PC-9 (cell line): ENCODE results near the gene SGMS1. TPM values are rescaled to one million over a fixed set of nuclear protein-coding genes. Genes with fewer than 3 reads are reported as not detected.

ENCODE experiments used
- BruUV-seq: library from RNA; stranded (reverse); fragments of 400-500 nt; replicated peaks from 2 replicates; lab custom pipeline; 2021; lab: Mats Ljungman, UMichigan
- CTCF ChIA-PET: fragments of 300-600 bp; sonication (Branson Sonifier 250); formaldehyde crosslinking; loops from one replicate; lab custom pipeline; 2022; ENCODE audit warnings: antibody characterized with exemption; lab: Charles Lee
- POLR2A ChIA-PET: fragments of 300-600 bp; sonication (Branson Sonifier 250); formaldehyde crosslinking; loops from one replicate; lab custom pipeline; 2022; ENCODE audit warnings: antibody characterized with exemption; ENCODE audit not compliant: unreplicated experiment; lab: Charles Lee
- DNase-seq, 2 experiments: peaks; one replicate each; pipeline versions ENCODE4 v3.0.0 to v3.0.0-alpha.2; 2015 to 2022; ENCODE audit warnings: mixed read lengths in 1 of 2
- H2AFZ ChIP-seq: fragments of 200-600 bp; sonication (generic); 2 replicates; pipeline ENCODE4 v1.8.1; 2017; ENCODE audit warnings: antibody characterized with exemption
- H3F3A ChIP-seq: fragments of 200-600 bp; sonication (generic); 2 replicates; pipeline ENCODE4 v1.8.1; 2017; ENCODE audit warnings: antibody characterized with exemption, mild to moderate bottlenecking, low read depth; ENCODE audit not compliant: insufficient read depth
- H3K27ac ChIP-seq: fragments of 200-600 bp; sonication (generic); 2 replicates; pipeline ENCODE4 v1.6.1; 2016; ENCODE audit warnings: mixed run types
- H3K27me3 ChIP-seq: fragments of 200-600 bp; sonication (generic); 2 replicates; pipeline ENCODE4 v1.6.1; 2016; ENCODE audit warnings: low read depth, mixed run types; ENCODE audit not compliant: insufficient read depth
- H3K36me3 ChIP-seq: fragments of 200-600 bp; sonication (generic); 2 replicates; pipeline ENCODE4 v1.6.1; 2016; ENCODE audit warnings: low read depth, mixed run types
- H3K4me1 ChIP-seq: fragments of 200-600 bp; sonication (generic); replicated peaks from 2 replicates; pipeline ENCODE4 v1.6.1; 2016; ENCODE audit warnings: mixed run types; ENCODE audit not compliant: insufficient read depth
- H3K4me2 ChIP-seq: fragments of 200-600 bp; sonication (generic); 2 replicates; pipeline ENCODE4 v1.6.1; 2017; ENCODE audit warnings: mixed run types
- H3K4me3 ChIP-seq: fragments of 200-600 bp; sonication (generic); 2 replicates; pipeline ENCODE4 v1.6.1; 2016; ENCODE audit warnings: mixed run types
- H3K79me2 ChIP-seq: fragments of 200-600 bp; sonication (generic); 2 replicates; pipeline ENCODE4 v1.6.1; 2017; ENCODE audit warnings: low read depth, mixed run types
- H3K9me2 ChIP-seq: fragments of 200-600 bp; sonication (generic); 2 replicates; pipeline ENCODE4 v1.8.1; 2017; ENCODE audit warnings: mild to moderate bottlenecking; ENCODE audit not compliant: insufficient read depth
- H3K9me3 ChIP-seq: fragments of 200-600 bp; sonication (generic); 2 replicates; pipeline ENCODE4 v1.8.1; 2016; ENCODE audit warnings: low read depth; ENCODE audit not compliant: insufficient read depth
- H4K20me1 ChIP-seq: fragments of 200-600 bp; sonication (generic); 2 replicates; pipeline ENCODE4 v1.8.1; 2017; ENCODE audit not compliant: insufficient read depth
- CTCF ChIP-seq: fragments of 200-600 bp; sonication (generic); conservative IDR thresholded peaks from 2 replicates; pipeline ENCODE4 v1.6.1; 2017; ENCODE audit warnings: mixed run types, antibody characterized with exemption, mild to moderate bottlenecking, moderate library complexity
- EZH2 ChIP-seq: fragments of 200-600 bp; sonication (generic); IDR thresholded peaks from 2 replicates; pipeline ENCODE4 v1.8.0; 2017; ENCODE audit warnings: antibody characterized with exemption, low read depth
- intact Hi-C: fragments of 100-400 bp; cut with micrococcal nuclease; formaldehyde crosslinking; loops from one replicate; pipeline ENCODE4 v1.10.0; 2022; ENCODE audit not compliant: unreplicated experiment
- total RNA-seq: library from RNA; stranded (reverse); gene quantifications from 2 replicates; pipeline ENCODE4 v1.2.3, GENCODE V29; 2021

Gene SGMS1
- total RNA-seq, 1 experiment from 2014 or later: 35.0 TPM

- ChIA-PET POLR2A (no interaction called here), CTCF (no interaction called here)
- DNase-seq: peak; percentile 23 to 71
- TF ChIP-seq EZH2: no peak
- no peak; the same call in 1 of the 2 replicates for TF ChIP-seq CTCF
- no peak overlapping the region for H3K4me3 ChIP-seq
- no peaks in the 10 kb centered on the region for H4K20me1 ChIP-seq
- H3K27me3 ChIP-seq: no peaks in the 10 kb centered on the region
- peak overlapping the region; percentile 29 for H3K4me2 ChIP-seq
- intact Hi-C loops: loop anchor here (2.0 kb wide), 1 partner anchor 121 kb away; the partner anchor contains the start of gene SGMS1
- H2AFZ ChIP-seq: no peak overlapping the region
- no peaks in the 10 kb centered on the region for H3K36me3 ChIP-seq
- no TSS peak for BruUV-seq
- peaks cover 52% of the 10 kb centered on the region for H3K4me1 ChIP-seq
- H3K79me2 ChIP-seq: peaks cover 8% of the 10 kb centered on the region; the same call in 1 of the 2 replicates
- H3K9me3 ChIP-seq: no peaks in the 10 kb centered on the region
- H3F3A ChIP-seq: peaks cover 21% of the 10 kb centered on the region; the same call in 1 of the 2 replicates
- no peaks in the 10 kb centered on the region for H3K9me2 ChIP-seq
- H3K27ac ChIP-seq: peak overlapping the region; percentile 62
These were observed 121.8 kb downstream of the SGMS1 start for GRCh38 chr10:50501924-50502452.

- intact Hi-C loops: no loop called here
- no TSS peak for BruUV-seq
- Histone ChIP-seq H3K79me2 (peaks cover 8% of the 10 kb centered on the region; the same call in 1 of the 2 replicates), H3K4me3 (no peak overlapping the region), H3F3A (peaks cover 21% of the 10 kb centered on the region; the same call in 1 of the 2 replicates), H3K27me3 (no peaks in the 10 kb centered on the region), H3K9me3 (no peaks in the 10 kb centered on the region), H3K9me2 (no peaks in the 10 kb centered on the region), H3K36me3 (no peaks in the 10 kb centered on the region), H3K4me2 (peak overlapping the region; percentile 29), H4K20me1 (no peaks in the 10 kb centered on the region), H3K27ac (peak overlapping the region; percentile 62), H2AFZ (no peak overlapping the region), H3K4me1 (peaks cover 52% of the 10 kb centered on the region)
- CTCF ChIA-PET: interaction anchor here (0.7 kb wide), 1 partner anchor 83 kb away, joined by 3 read pairs; no protein-coding TSS in a partner anchor
- POLR2A ChIA-PET: no interaction called here
- DNase-seq: peak in 1 of 2 experiments; percentile 71
- TF ChIP-seq EZH2 (no peak), CTCF (no peak)
These were observed 122.3 kb downstream of the SGMS1 start for GRCh38 chr10:50501478-50501877.

- TF ChIP-seq EZH2 (no peak), CTCF (no peak)
- Histone ChIP-seq H3K4me3 (no peak overlapping the region), H3K9me2 (no peaks in the 10 kb centered on the region), H3K27ac (peak overlapping the region; percentile 75), H3K4me1 (peaks cover 37% of the 10 kb centered on the region), H3K79me2 (peaks cover 8% of the 10 kb centered on the region; the same call in 1 of the 2 replicates), H4K20me1 (no peaks in the 10 kb centered on the region), H3K36me3 (no peaks in the 10 kb centered on the region), H3K9me3 (no peaks in the 10 kb centered on the region), H3F3A (peaks cover 15% of the 10 kb centered on the region; the same call in 1 of the 2 replicates), H3K27me3 (no peaks in the 10 kb centered on the region), H2AFZ (no peak overlapping the region), H3K4me2 (no peak overlapping the region)
- intact Hi-C loops: no loop called here
- POLR2A ChIA-PET: no interaction called here
- BruUV-seq: no TSS peak
- CTCF ChIA-PET: no interaction called here
- no peak for DNase-seq
These were observed 125.3 kb downstream of the SGMS1 start for GRCh38 chr10:50498465-50498864.
